Activated CD4-positive, CD25-positive, alpha-beta regulatory T cell treated with anti-CD3 and anti-CD28 coated beads, Interleukin-2, amount 50 U/mL, for 24 hours (primary cell): ENCODE measurements around the gene CCDC83.
"Not testable (repeated sequence)": the region's sequence is repeated elsewhere in the genome, so short reads cannot be mapped to it uniquely, and the experiment has no call there.

Source experiments
- ATAC-seq, 2 donors: fragments of 150-1000 bp; cut with Tn5 transposase; one replicate each; pipeline ENCODE4 v1.10.0; 2021; ENCODE audit warnings: mild to moderate bottlenecking in 1 of 2, moderate library complexity in 1 of 2

The CCDC83 gene

GRCh38 chr11:85889676-85890579 lies 34.7 kb downstream of the CCDC83 start:
- ATAC-seq, result no peak

- no peak for ATAC-seq
These were observed 38.2 kb downstream of the CCDC83 start for GRCh38 chr11:85893395-85893794.

- no peak for ATAC-seq
These were observed 41.7 kb downstream of the CCDC83 start for GRCh38 chr11:85896876-85897275.

GRCh38 chr11:85898456-85898855 lies 43.3 kb downstream of the CCDC83 start:
- ATAC-seq, result no peak

- no peak for ATAC-seq
These were observed 47.2 kb downstream of the CCDC83 start for GRCh38 chr11:85902353-85902752.

DNA sequence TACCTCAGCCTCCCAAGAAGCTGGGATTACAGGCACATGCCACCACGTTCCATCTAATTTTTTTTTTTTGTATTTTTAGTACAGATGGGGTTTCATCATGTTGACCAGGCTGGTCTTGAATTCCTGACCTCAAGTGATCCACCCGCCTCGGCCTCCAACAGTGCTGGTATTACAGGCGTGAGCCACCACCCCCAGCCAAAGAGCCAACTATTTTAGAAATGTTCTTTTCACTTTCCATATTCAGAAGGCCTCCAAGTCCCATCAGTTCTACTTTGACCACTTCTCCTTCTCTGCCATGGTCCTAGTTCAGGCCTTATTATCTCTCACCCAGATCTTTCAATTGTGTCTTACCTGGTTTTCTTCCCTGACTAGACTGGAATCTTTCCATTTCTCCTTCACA lies 48.2 kb downstream of the CCDC83 start:
- ATAC-seq, result no peak

DNA sequence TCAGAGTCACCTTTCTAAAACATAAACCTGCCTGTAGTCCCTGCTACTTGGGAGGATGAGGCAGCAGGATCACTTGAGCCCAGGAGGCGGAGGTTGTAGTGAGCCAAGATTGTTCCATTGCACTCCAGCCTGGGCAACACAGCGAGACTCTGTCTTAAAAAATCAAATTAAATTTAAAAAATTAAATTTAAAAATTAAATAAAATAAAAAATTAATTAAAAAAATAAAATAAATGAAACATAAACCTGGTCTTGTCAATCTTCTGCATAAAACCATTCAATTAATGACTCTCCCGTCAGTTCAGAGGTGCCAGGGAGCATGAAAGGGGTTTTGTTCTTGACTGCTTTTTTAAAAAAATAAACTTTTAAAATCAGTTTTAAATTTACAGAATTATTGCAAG lies 48.6 kb downstream of the CCDC83 start:
- no peak for ATAC-seq

- no peak for ATAC-seq
These were observed 57.2 kb downstream of the CCDC83 start for GRCh38 chr11:85912414-85912813.

DNA sequence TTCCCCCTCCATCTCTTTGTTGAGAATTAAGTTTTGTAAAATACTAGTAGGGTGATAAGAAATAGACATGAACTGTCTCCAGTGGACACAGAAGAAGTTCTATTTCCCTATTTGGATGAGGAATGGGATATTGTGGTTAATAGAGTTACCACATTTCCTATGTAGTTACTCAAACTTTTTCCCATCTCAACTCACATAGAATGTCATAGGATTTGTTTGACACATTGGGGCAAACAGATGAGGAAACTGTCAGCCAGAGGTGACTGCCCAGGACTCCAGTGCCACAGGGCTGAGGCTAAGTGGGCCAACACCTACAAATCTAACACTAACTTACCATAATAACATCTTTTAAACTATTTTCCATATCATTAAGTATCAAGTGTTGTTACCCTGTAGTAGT lies 58.3 kb downstream of the CCDC83 start:
- ATAC-seq, result no peak

- no peak for ATAC-seq
These were observed 59.2 kb downstream of the CCDC83 start for GRCh38 chr11:85914425-85914824.

GRCh38 chr11:85918910-85919794 lies 64.0 kb downstream of the CCDC83 start:
- ATAC-seq, result no peak

DNA sequence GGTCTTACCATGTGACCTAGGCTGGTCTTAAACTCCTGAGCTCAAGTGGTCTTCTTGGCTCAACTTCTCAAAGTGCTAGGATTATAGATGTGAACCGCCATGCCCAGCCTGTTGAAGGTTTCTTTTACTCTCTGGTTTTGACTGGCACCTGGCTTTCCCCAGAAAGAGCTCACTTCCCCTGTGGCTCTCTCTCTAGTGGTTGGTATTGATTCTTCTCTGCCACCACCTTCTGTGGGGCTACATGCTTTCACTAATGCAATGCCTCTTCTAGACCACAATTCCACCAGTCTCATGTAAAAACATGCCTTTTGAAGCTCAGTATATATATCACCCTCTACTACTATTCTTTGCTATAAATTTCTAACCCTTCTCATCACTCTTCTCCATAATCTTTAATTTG lies 67.2 kb downstream of the CCDC83 start:
- no peak for ATAC-seq

DNA sequence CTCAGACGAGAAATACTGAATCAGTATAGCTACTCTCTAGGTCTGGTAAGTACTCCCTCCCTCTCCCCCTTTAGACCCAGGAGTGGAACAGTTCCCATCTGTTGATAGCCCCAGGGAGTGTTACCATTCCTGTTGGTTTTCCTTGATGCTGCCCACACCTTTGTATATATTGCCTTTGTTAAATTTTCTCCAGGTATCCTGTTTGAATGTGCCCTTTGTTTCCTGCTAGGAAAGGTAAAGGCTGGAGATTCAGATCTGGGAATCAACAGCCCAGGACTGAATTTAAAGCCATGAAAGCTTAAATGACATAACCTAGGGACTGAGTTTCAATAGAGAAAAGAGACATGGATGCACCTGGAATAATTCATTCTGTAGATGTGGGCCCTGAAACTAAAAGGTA lies 68.3 kb downstream of the CCDC83 start:
- ATAC-seq, result no peak

- not testable (repeated sequence) for ATAC-seq
These were observed 71.6 kb downstream of the CCDC83 start for GRCh38 chr11:85926653-85927214.

DNA sequence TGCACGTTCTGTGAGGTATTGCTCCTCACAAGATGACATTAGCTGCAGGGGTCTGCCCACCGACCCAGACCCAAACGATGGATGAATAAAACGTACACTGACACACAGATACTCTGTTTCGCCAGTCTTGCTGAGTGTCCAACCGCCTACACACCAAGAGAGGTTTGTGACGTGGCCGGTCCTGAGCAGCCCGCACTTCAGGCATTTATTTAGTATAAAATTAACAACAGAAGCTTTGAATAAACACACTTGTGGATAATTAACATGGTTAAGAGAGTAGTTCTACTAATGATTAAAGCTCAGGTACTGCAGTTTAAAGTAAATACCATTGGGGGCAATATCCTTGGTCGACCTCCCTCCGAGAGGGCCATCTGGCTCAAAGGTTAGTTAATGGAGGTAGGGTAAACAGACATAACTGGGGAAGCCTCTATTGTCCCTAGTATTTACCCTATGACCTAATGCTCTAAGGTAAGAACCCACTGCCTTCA lies 75.7 kb downstream of the CCDC83 start:
- no peak for ATAC-seq

DNA sequence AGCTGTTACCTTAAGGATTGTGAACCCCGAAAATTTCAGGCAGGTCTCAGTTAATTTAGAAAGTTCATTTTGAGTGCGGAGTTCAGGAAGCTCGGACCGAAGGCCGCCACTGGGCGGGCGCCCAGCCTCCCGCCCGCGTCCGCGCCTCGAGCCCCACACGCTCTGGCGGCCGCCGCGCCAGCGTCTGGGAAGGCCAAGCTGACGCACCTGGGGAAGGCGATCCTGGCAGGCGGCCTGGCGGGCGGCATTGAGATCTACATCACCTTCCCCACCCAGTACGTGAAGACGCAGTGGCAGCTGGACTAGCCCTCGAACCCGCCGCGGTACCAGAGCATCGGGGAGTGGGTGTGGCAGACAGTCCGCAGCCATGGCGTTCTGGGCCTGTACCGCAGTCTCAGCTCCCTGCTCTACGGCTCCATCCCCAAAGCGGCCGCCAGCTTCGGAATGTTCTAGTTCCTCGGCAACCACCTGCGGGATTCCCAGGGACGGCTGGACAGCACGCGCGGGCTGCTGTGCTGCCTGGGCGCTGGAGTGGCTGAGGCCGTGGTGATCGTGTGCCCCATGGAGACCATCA lies 79.5 kb downstream of the CCDC83 start:
- no peak for ATAC-seq

DNA sequence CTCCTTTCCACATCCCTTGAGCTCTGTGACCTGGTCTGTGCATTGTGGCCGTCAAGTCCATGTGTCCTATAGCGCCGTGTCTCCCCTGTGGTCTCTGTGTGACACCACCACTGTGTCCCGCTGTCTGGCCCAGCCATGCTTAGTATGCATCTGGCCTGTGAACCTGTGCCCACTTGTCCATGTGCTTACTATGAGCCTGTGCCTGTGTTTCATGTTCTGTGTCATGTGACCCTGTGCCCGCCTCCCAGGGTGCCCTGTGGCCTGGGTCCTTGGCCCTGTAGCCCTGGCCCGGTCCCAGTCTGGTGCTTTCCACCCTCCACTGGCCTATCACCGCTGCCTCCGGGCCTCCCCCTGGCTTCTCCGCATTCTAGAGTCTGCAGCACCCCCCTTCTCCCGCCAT lies 80.6 kb downstream of the CCDC83 start:
- no peak for ATAC-seq

DNA sequence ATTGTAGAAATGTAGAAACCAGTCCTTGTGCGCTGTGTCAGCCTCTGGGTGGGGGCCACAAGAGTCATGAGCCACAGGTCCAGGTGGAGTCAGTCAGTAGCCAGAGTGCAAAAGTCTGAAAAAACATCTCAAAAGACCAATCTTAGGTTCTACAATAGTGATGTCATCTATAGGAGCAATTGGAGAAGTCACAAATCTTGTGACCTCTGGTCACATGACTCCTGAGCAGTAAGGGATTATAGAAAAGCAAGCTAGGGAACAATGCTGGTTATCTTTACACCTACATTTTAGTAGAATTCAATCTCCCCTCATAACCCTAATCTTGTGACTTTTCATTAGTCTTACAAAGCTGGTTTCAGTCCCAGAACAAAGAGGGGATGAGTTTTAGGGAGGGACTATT lies 82.7 kb downstream of the CCDC83 start:
- no peak for ATAC-seq

DNA sequence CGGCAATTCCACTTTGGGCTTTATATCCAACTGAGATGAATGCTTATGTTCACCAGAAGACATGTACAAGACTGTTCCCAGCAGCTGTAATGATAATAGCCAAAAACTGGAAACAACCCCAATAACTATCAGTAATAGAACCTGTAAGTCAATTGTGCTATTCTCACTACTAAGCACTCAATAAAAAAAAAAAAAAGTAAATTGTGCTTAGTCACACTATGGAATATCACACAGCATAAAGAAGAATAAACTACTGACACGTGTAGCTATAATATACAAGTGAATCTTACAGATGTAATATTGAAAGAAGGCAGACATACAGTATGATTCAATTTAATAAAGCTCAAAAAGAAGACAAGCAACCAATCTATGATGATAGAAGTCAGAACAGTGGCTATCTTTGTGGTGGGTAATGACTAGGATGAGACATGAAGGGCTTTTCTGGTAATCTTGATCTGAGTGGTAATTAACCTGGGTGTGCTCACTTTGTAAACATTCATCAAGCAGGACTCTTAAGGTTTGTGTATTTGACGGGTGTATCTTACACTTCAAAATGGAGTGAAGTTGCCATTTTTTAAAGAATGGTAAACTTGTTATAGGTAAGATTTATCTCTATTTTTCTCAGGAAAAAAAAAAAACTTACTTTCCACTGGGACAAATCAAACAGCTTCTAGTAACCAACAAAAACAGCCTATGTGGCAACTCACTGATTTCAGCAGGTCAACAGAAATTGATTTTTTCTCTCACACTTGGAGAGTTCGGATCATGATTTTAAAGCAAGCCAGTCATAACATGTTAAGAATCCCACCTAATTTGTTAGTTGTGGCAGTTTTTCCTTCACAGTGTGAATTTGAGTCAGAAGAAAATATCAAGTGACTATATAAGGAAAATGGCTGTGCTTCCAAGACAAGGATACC lies 84.2 kb downstream of the CCDC83 start:
- peak; percentile 60 to 83 for ATAC-seq

- ATAC-seq, result peak in 1 of 2 donors; percentile 30
These were observed 86.3 kb downstream of the CCDC83 start for GRCh38 chr11:85941380-85941973.

- no peak for ATAC-seq
These were observed 90.1 kb downstream of the CCDC83 start for GRCh38 chr11:85945296-85945695.
